Endodermal cell (in vitro differentiated cells): ENCODE data around the gene LILRB3. TPM values are rescaled to one million over a fixed set of nuclear protein-coding genes. Genes with fewer than 3 reads are reported as not detected.
"Not testable (repeated sequence)": the region's sequence is repeated elsewhere in the genome, so short reads cannot be mapped to it uniquely, and the experiment has no call there.

Source experiments
- DNase-seq: peaks from one replicate; pipeline ENCODE4 v3.0.0-alpha.2; 2017
- H3K27ac ChIP-seq: 2 replicates; pipeline ENCODE4 v1.5.1; 2013; ENCODE audit warnings: mild to moderate bottlenecking, low read depth, low read length, moderate library complexity
- H3K27me3 ChIP-seq: 2 replicates; pipeline ENCODE4 v1.6.1; 2013; ENCODE audit warnings: mild to moderate bottlenecking, low read length, moderate library complexity; ENCODE audit not compliant: insufficient read depth, control insufficient read depth, poor library complexity, severe bottlenecking
- H3K36me3 ChIP-seq: 2 replicates; pipeline ENCODE4 v1.7.0; 2013; ENCODE audit warnings: mild to moderate bottlenecking, low read length, moderate library complexity; ENCODE audit not compliant: control insufficient read depth, insufficient read depth
- H3K4me1 ChIP-seq: one replicate; pipeline ENCODE4 v1.7.0; 2013; ENCODE audit warnings: low read length; ENCODE audit not compliant: control insufficient read depth, insufficient read depth
- H3K4me3 ChIP-seq: 2 replicates; pipeline ENCODE4 v1.5.1; 2013; ENCODE audit warnings: mild to moderate bottlenecking, low read length, moderate library complexity
- H3K9ac ChIP-seq: 2 replicates; pipeline ENCODE4 v1.6.1; 2013; ENCODE audit warnings: mild to moderate bottlenecking, low read length, moderate library complexity; ENCODE audit not compliant: poor library complexity, severe bottlenecking; ENCODE audit errors: extremely low read depth
- H3K9me3 ChIP-seq: 2 replicates; pipeline ENCODE4 v1.6.1; 2013; ENCODE audit warnings: mild to moderate bottlenecking, low read length, moderate library complexity; ENCODE audit not compliant: control insufficient read depth
- H3K27ac Mint-ChIP-seq: 2 replicates; pipeline ENCODE4 v1.8.0; 2020; ENCODE audit warnings: mixed read lengths
- H3K27me3 Mint-ChIP-seq: 2 replicates; pipeline ENCODE4 v1.8.0; 2021; ENCODE audit warnings: mild to moderate bottlenecking, mixed read lengths; ENCODE audit not compliant: insufficient read depth
- H3K36me3 Mint-ChIP-seq: 2 replicates; pipeline ENCODE4 v1.8.0; 2020; ENCODE audit warnings: low read depth, mixed read lengths
- H3K4me1 Mint-ChIP-seq: 2 replicates; pipeline ENCODE4 v1.8.0; 2020; ENCODE audit warnings: mixed read lengths
- H3K4me3 Mint-ChIP-seq: 2 replicates; pipeline ENCODE4 v1.8.0; 2020; ENCODE audit warnings: mild to moderate bottlenecking, moderate library complexity, mixed read lengths
- H3K9me3 Mint-ChIP-seq: 2 replicates; pipeline ENCODE4 v1.8.0; 2020; ENCODE audit warnings: mild to moderate bottlenecking, mixed read lengths
- CTCF ChIP-seq: fragments of 200-600 bp; sonication (generic); conservative IDR thresholded peaks from 2 replicates; pipeline ENCODE4 v1.5.0; 2021; ENCODE audit warnings: antibody characterized with exemption, mild to moderate bottlenecking
- WGBS, 2 experiments: methylation state at CpG; one replicate each; pipeline versions ENCODE4 v1.1.5 to v1.1.7; 2013; ENCODE audit warnings: missing lambda C conversion rate in 2 of 2, mixed read lengths in 1 of 2; ENCODE audit not compliant: insufficient coverage in 1 of 2, insufficient read length in 1 of 2; 5-methylcytosine and 5-hydroxymethylcytosine counted together
- total RNA-seq, 2 donors: library from RNA; stranded (reverse); fragmentation: NEBNext Ultra II Directional in 1 of 2; extraction: Animal tissue kit (Norgen Biotek cat#: 25700) in 1 of 2; gene quantifications; 2 replicates in 1 of 2; 3 replicates in 1 of 2; pipeline ENCODE4 v1.2.1, GENCODE V29; 2021

LILRB3 gene
- total RNA-seq, 2 donors from 2014 or later: not detected

- no peak for DNase-seq
- peak overlapping the region; percentile 93 for H3K4me3 Mint-ChIP-seq
- peak overlapping the region; percentile 86 for H3K27ac Mint-ChIP-seq
- Histone ChIP-seq H3K9ac (no peak overlapping the region), H3K9me3 (no peaks in the 10 kb centered on the region), H3K36me3 (peaks cover 52% of the 10 kb centered on the region), H3K4me3 (no peak overlapping the region), H3K4me1 (peaks cover 7% of the 10 kb centered on the region), H3K27ac (no peak overlapping the region), H3K27me3 (no peaks in the 10 kb centered on the region)
- no peaks in the 10 kb centered on the region for H3K9me3 Mint-ChIP-seq
- 96 to 97% methylated on average over 16 of the region's 16 CpGs for WGBS, 2 experiments
- peaks cover 57% of the 10 kb centered on the region for H3K36me3 Mint-ChIP-seq
- no peaks in the 10 kb centered on the region for H3K27me3 Mint-ChIP-seq
- H3K4me1 Mint-ChIP-seq: peaks cover 26% of the 10 kb centered on the region
- no peak for TF ChIP-seq CTCF
Observed at GRCh38 chr19:54199401-54199800, 23.4 kb downstream of the LILRB3 start.

- Histone ChIP-seq H3K9ac (no peak overlapping the region), H3K36me3 (peaks cover 48% of the 10 kb centered on the region), H3K9me3 (no peaks in the 10 kb centered on the region), H3K4me1 (no peaks in the 10 kb centered on the region), H3K27me3 (no peaks in the 10 kb centered on the region), H3K4me3 (no peak overlapping the region), H3K27ac (no peak overlapping the region)
- Mint-ChIP-seq H3K9me3 (no peaks in the 10 kb centered on the region), H3K36me3 (peaks cover 54% of the 10 kb centered on the region), H3K27ac (no peak overlapping the region), H3K4me3 (no peak overlapping the region), H3K4me1 (peaks cover 11% of the 10 kb centered on the region), H3K27me3 (no peaks in the 10 kb centered on the region)
- no peak for DNase-seq
- no peak for TF ChIP-seq CTCF
- 60 to 90% methylated on average over 1 to 3 of the region's 3 CpGs for WGBS, 2 experiments
Observed at GRCh38 chr19:54197121-54197520, 25.7 kb downstream of the LILRB3 start.

DNA sequence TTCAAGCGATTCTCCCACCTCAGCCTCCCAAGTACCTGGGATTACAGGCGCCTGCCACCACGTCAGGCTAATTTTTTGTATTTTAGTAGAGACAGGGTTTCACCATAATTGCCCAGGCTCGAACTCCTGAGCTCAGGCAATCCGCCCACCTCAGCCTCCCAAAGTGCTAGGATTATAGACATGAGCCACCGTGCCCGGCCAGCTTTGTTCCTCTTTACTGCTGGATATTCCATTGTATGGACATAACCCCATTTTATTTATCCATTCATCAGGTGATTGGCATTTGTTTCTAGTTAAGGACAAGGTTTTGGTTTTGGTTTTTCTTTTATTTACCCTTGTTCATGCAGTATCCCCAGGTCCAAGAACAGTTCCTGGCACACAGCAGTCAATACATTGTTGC, 26.3 kb downstream of the LILRB3 start:
- H3K4me1 ChIP-seq: no peaks in the 10 kb centered on the region
- no peak overlapping the region for H3K27ac ChIP-seq
- Mint-ChIP-seq H3K27me3 (no peaks in the 10 kb centered on the region), H3K27ac (no peak overlapping the region), H3K36me3 (peaks cover 52% of the 10 kb centered on the region), H3K4me3 (no peak overlapping the region), H3K4me1 (peaks cover 11% of the 10 kb centered on the region), H3K9me3 (no peaks in the 10 kb centered on the region)
- DNase-seq: no peak
- H3K9ac ChIP-seq: no peak overlapping the region
- no peaks in the 10 kb centered on the region for H3K9me3 ChIP-seq
- peaks cover 42% of the 10 kb centered on the region for H3K36me3 ChIP-seq
- 88 to 97% methylated on average over 4 to 7 of the region's 7 CpGs for WGBS, 2 experiments
- no peak overlapping the region for H3K4me3 ChIP-seq
- no peak for TF ChIP-seq CTCF
- no peaks in the 10 kb centered on the region for H3K27me3 ChIP-seq

GRCh38 chr19:54194463-54194862, 28.3 kb downstream of the LILRB3 start:
- H3K9ac ChIP-seq, H3K27ac ChIP-seq, H3K27me3 ChIP-seq, H3K9me3 Mint-ChIP-seq, H3K4me3 Mint-ChIP-seq, H3K27me3 Mint-ChIP-seq, H3K27ac Mint-ChIP-seq, H3K9me3 ChIP-seq, H3K4me1 ChIP-seq, H3K4me1 Mint-ChIP-seq, H3K4me3 ChIP-seq, DNase-seq: not testable (repeated sequence)
- H3K36me3 Mint-ChIP-seq: peaks cover 44% of the 10 kb centered on the region
- peaks cover 36% of the 10 kb centered on the region for H3K36me3 ChIP-seq
- 92 to 94% methylated on average over 8 to 12 of the region's 12 CpGs for whole genome bisulfite sequencing, 2 experiments
